HG03565 (cell line): Measurements from ENCODE around the gene SLC1A7.

ENCODE experiments used
- ATAC-seq: cut with Tn5 transposase; IDR thresholded peaks from one replicate; pipeline ENCODE4 v1.9.1; 2021; ENCODE audit warnings: mild to moderate bottlenecking, moderate library complexity; ENCODE audit not compliant: unreplicated experiment

Gene SLC1A7

GRCh38 chr1:53065391-53065790, 77.0 kb downstream of the SLC1A7 start:
- no peak for ATAC-seq

- ATAC-seq: no peak
Observed at GRCh38 chr1:53063744-53064515, 78.5 kb downstream of the SLC1A7 start.

- no peak for ATAC-seq
Observed at GRCh38 chr1:53062708-53063591, 79.5 kb downstream of the SLC1A7 start.

GRCh38 chr1:53061859-53062707, 80.4 kb downstream of the SLC1A7 start, which contains the start of gene PODN:
TSS of gene PODN (plus strand) at chr1:53062213. CDS start at chr1:53069856, 7,643 bp downstream.
- ATAC-seq: no peak

GRCh38 chr1:53061123-53061858, 81.1 kb downstream of the SLC1A7 start:
- ATAC-seq: no peak

- no peak for ATAC-seq
Observed at GRCh38 chr1:53060579-53060978, 81.9 kb downstream of the SLC1A7 start.

- ATAC-seq: no peak
Observed at GRCh38 chr1:53057127-53057526, 85.3 kb downstream of the SLC1A7 start.

- ATAC-seq: no peak
Observed at GRCh38 chr1:53051676-53052075, 90.8 kb downstream of the SLC1A7 start.

GRCh38 chr1:53050310-53050709, 92.1 kb downstream of the SLC1A7 start:
- ATAC-seq: no peak

- ATAC-seq: no peak
Observed at GRCh38 chr1:53049574-53049967, 92.9 kb downstream of the SLC1A7 start.

GRCh38 chr1:53048960-53049573, 93.4 kb downstream of the SLC1A7 start:
- ATAC-seq: no peak

- no peak for ATAC-seq
Observed at GRCh38 chr1:53047737-53048736, 94.4 kb downstream of the SLC1A7 start.

- ATAC-seq: no peak
Observed at GRCh38 chr1:53046930-53047329, 95.5 kb downstream of the SLC1A7 start.

- no peak for ATAC-seq
Observed at GRCh38 chr1:53044926-53045325, 97.5 kb downstream of the SLC1A7 start.

GRCh38 chr1:53043271-53043670, 99.2 kb downstream of the SLC1A7 start:
- no peak for ATAC-seq

GRCh38 chr1:53038566-53038965, 103.9 kb downstream of the SLC1A7 start:
- ATAC-seq: no peak
